ENCODE measurements around the gene SLC16A8. TPM values are rescaled to one million over a fixed set of nuclear protein-coding genes. Genes with fewer than 3 reads are reported as not detected.

SLC16A8 gene
- total and polyA plus RNA-seq, 7 donors, result 0.23 to 1.0 (median 0.29) TPM; not detected in 3

DNA sequence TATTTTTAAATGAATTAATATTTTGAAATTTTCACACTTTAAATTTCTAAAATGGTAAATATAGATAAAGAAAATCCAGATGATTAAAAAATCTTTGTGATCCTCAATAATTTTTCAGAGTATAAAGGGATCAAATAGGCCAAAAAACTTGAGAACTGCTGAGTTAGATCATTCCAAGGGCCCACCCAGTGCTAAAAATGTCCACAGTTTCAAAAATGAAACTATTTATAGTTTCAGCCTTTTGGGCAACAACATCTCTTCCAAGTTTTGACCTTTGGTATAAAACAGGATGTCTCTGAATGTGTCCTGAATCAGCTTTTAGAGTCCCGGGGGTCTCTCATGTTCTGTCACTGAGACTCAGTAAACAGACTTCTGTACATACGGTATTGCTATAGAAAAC lies 47.4 kb upstream of the SLC16A8 start:
- Histone ChIP-seq H3K4me1 (no peaks in the 10 kb centered on the region), H3K36me3 (ENCODE audit: insufficient read depth in 1 of 2, low read depth in 1 of 2) (peaks cover 2 to 42% of the 10 kb centered on the region in 2 donors), H3K4me3 (no peak overlapping the region), H3K9me3 (no peaks in the 10 kb centered on the region), H3K27me3 (ENCODE audit: insufficient read depth in 3 of 3, low read length in 2 of 3) (no peaks in the 10 kb centered on the region), H3K27ac (no peak overlapping the region)
- ATAC-seq, result no peak
- intact Hi-C loops (cut with DNase I), result no loop called here
- TF ChIP-seq, protein P1, sequence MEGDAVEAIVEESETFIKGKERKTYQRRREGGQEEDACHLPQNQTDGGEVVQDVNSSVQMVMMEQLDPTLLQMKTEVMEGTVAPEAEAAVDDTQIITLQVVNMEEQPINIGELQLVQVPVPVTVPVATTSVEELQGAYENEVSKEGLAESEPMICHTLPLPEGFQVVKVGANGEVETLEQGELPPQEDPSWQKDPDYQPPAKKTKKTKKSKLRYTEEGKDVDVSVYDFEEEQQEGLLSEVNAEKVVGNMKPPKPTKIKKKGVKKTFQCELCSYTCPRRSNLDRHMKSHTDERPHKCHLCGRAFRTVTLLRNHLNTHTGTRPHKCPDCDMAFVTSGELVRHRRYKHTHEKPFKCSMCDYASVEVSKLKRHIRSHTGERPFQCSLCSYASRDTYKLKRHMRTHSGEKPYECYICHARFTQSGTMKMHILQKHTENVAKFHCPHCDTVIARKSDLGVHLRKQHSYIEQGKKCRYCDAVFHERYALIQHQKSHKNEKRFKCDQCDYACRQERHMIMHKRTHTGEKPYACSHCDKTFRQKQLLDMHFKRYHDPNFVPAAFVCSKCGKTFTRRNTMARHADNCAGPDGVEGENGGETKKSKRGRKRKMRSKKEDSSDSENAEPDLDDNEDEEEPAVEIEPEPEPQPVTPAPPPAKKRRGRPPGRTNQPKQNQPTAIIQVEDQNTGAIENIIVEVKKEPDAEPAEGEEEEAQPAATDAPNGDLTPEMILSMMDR (IDR thresholded peaks at IDR 0.05), result no peak
- WGBS, 3 donors, result 57 to 66% (median 59%) methylated on average over 2 of the region's 2 CpGs
- no peak for DNase-seq

DNA sequence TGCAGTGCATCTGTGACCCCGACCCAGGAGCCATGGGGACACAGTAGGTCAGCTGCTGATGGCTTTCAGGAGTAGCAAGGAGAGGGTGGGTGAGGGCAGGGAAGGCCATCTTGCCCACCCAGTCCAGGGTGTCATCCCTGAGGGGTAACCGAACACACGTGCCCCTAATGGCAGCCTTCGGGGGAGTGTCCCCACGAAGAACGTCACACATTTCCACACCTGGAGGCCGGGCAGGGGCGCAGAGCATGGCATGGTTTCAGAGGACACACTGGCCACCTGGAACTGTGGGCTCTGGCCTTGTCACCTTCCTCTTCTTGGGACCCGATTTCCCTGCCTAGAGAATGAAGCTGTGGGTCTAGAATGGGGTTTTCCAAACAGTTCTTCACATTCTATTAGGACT lies 45.9 kb upstream of the SLC16A8 start:
- Histone ChIP-seq H3K27me3 (ENCODE audit: insufficient read depth in 3 of 3, low read length in 2 of 3) (no peaks in the 10 kb centered on the region), H3K4me3 (no peak overlapping the region), H3K9me3 (no peaks in the 10 kb centered on the region), H3K27ac (no peak overlapping the region), H3K36me3 (ENCODE audit: insufficient read depth in 1 of 2, low read depth in 1 of 2) (peaks cover 2 to 42% of the 10 kb centered on the region in 2 donors), H3K4me1 (peaks cover 9% of the 10 kb centered on the region)
- 84 to 88% (median 85%) methylated on average over 9 of the region's 9 CpGs for WGBS, 3 donors
- no peak for DNase-seq
- intact Hi-C loops (cut with DNase I), result no loop called here
- TF ChIP-seq, protein P1 (IDR thresholded peaks at IDR 0.05), result no peak
- ATAC-seq, result no peak

DNA sequence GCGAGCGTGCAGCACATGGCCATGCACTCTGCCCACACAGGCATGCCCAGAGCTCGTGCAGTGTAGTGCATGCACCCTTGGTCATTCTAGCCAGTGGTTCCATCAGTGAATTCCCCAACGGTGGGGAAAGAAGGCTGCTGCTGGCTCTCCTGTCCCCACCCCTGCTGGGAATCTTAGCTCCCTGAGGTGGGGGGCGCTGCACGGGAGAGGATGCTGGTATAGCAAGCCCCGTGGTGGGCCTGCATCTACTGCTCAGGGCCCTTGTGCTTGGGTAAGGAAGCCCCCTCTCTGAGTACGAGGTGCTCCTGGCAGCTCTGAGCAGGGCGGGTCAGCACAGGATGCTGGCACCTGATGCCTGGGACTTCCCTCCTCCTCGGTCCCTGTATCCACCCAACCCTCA lies 45.0 kb upstream of the SLC16A8 start:
- TF ChIP-seq, protein P1 (IDR thresholded peaks at IDR 0.05), result no peak
- H3K4me3 ChIP-seq, result no peak overlapping the region
- ATAC-seq (no peak), DNase-seq (no peak)
- H3K36me3 ChIP-seq (ENCODE audit: insufficient read depth in 1 of 2, low read depth in 1 of 2), result peaks cover 2 to 38% of the 10 kb centered on the region in 2 donors
- no peaks in the 10 kb centered on the region for H3K27me3 ChIP-seq (ENCODE audit: insufficient read depth in 3 of 3, low read length in 2 of 3)
- no peaks in the 10 kb centered on the region for H3K9me3 ChIP-seq
- intact Hi-C loops (cut with DNase I), result no loop called here
- no peak overlapping the region for H3K27ac ChIP-seq
- peaks cover 9% of the 10 kb centered on the region for H3K4me1 ChIP-seq
- 82 to 87% (median 87%) methylated on average over 10 of the region's 10 CpGs for WGBS, 3 donors

DNA sequence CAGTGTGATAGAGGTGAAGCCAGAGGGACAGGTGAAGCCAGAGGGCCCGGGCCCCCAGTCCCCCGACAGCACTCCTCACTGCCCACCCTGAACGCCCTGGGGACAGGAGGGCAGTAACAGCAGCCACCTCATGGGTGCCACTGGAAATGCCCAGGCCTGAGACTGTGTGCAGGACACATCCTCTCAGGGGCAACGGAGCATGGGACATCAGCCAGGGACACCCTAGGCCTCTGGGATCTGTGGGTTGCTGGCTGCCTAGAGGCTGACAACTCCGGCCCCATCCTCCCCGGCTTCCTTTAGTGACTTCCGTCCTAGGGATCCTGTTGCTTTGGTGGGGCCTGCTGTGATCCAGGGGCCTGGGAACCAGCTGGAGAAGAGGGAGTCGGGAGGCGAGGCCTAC lies 43.9 kb upstream of the SLC16A8 start:
- ATAC-seq, result no peak
- H3K27ac ChIP-seq, result no peak overlapping the region
- H3K4me3 ChIP-seq, result no peak overlapping the region
- H3K27me3 ChIP-seq (ENCODE audit: insufficient read depth in 3 of 3, low read length in 2 of 3), result no peaks in the 10 kb centered on the region
- H3K9me3 ChIP-seq, result no peaks in the 10 kb centered on the region
- TF ChIP-seq, protein P1 (IDR thresholded peaks at IDR 0.05), result no peak
- 93 to 95% (median 94%) methylated on average over 8 to 9 of the region's 9 CpGs for WGBS, 3 donors
- peaks cover 9% of the 10 kb centered on the region for H3K4me1 ChIP-seq
- DNase-seq, result no peak
- peaks cover 0 to 27% of the 10 kb centered on the region in 2 donors for H3K36me3 ChIP-seq (ENCODE audit: insufficient read depth in 1 of 2, low read depth in 1 of 2)
- intact Hi-C loops (cut with DNase I), result no loop called here

DNA sequence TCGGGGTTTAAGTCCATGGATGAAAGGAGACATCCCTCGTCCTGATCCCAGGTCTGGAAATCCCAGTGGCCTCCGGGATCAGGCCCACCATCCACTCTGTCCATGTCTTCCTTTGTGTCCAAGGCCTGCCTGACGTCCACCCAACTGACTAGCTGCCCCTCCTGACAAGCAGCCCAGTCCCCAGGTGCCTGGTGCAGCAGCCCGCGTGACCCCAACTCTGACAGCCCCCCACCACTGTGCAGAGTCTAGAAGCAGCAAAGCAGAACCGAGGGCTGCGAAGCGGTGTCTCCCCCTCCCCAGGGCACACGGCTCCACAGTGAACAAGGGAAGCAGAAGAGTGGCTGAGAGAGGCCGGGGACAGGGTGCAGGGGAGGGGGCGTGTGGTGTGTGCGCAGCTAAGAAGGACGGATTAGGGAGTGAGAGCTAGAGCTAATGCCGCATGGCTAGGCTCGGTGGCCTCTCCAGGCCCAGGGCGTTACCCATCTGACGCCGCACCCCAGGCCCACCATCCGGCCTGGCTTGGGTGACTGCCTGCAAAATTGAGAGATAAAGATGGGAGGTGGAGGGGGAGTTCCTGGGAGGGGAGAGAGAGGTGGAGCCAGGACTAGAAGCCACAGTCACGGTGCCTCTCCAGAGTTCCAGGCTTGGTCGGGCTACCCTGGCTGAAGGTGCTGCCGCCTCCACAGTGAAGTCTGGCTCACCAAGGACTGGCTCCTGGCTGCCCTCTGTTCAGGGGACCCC lies 43.1 kb upstream of the SLC16A8 start:
- H3K36me3 ChIP-seq (ENCODE audit: insufficient read depth in 1 of 2, low read depth in 1 of 2), result peaks cover 0 to 19% of the 10 kb centered on the region in 2 donors
- DNase-seq (no peak), ATAC-seq (no peak)
- no peak overlapping the region for H3K4me3 ChIP-seq
- H3K4me1 ChIP-seq, result peaks cover 9% of the 10 kb centered on the region
- H3K9me3 ChIP-seq, result no peaks in the 10 kb centered on the region
- 94 to 95% (median 95%) methylated on average over 21 to 23 of the region's 23 CpGs for WGBS, 3 donors
- TF ChIP-seq, protein P1 (IDR thresholded peaks at IDR 0.05), result no peak
- H3K27me3 ChIP-seq (ENCODE audit: insufficient read depth in 3 of 3, low read length in 2 of 3), result no peaks in the 10 kb centered on the region
- intact Hi-C loops (cut with DNase I), result no loop called here
- no peak overlapping the region for H3K27ac ChIP-seq

Measured in psoas muscle (tissue), 8 donors.